Upper lobe of right lung (tissue), 1 donor: ENCODE measurements around the gene TMCC3. TPM values are rescaled to one million over a fixed set of nuclear protein-coding genes. Genes with fewer than 3 reads are reported as not detected.

ENCODE experiments used
- ATAC-seq: fragments of 200-7000 bp; cut with Tn5 transposase; one replicate; pipeline ENCODE4 v1.9.1; 2020; ENCODE audit warnings: mild to moderate bottlenecking, moderate library complexity
- DNase-seq: peaks from one replicate; pipeline ENCODE4 v3.0.0-alpha.2; 2020
- H3K27ac ChIP-seq: fragments of 200-600 bp; one replicate; pipeline ENCODE4 v1.8.0; 2022
- H3K27me3 ChIP-seq: fragments of 200-600 bp; one replicate; pipeline ENCODE4 v1.8.0; 2022; ENCODE audit warnings: mild to moderate bottlenecking
- H3K36me3 ChIP-seq: fragments of 200-600 bp; one replicate; pipeline ENCODE4 v1.8.0; 2022
- H3K4me1 ChIP-seq: fragments of 200-600 bp; one replicate; pipeline ENCODE4 v1.8.0; 2022
- H3K4me3 ChIP-seq: fragments of 200-600 bp; one replicate; pipeline ENCODE4 v1.8.0; 2022; ENCODE audit warnings: mild to moderate bottlenecking
- H3K9me3 ChIP-seq: fragments of 200-600 bp; one replicate; pipeline ENCODE4 v1.8.0; 2022
- intact Hi-C: fragments of 100-400 bp; cut with DNase I; formaldehyde crosslinking; loops from one replicate; pipeline ENCODE4 v1.11.0; 2022
- total RNA-seq: library from RNA; stranded (reverse); fragmentation: NEBNext Ultra II Directional; extraction: Animal tissue kit (Norgen Biotek cat#: 25700); gene quantifications from one replicate; pipeline ENCODE4 v1.2.1, GENCODE V29; 2021
- TF ChIP-seq, protein P1 (sequence below): fragments of 200-600 bp; IDR thresholded peaks from one replicate; pipeline ENCODE4 v1.8.0; 2022; ENCODE audit warnings: antibody characterized with exemption
- donor health status: DM: no; HTN: yes; CAD: no; lungs with severe emphysema.

The TMCC3 gene
- total RNA-seq, 1 donor from 2014 or later, result 11.3 TPM

DNA sequence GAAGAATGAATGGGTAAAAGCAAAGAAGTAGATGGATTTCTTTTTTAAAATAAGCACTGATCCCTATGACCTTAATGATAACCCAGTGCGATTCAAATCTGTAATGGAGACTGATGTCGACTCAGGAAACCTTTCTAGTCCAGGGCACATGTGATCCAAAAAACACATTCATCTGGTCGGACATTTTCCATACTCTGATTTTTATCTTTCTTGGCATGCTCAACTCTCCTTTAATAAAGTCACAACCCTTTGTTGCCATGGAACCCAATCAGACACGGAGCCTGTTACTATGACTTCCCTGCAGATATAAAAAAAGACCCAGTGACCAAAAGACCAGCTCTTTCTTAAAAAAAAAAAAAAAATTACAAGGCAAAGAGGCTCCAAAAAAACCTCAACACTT is 27.9 kb downstream of the TMCC3 start:
- Histone ChIP-seq H3K4me3 (no peak overlapping the region), H3K27ac (no peak overlapping the region), H3K36me3 (no peaks in the 10 kb centered on the region), H3K9me3 (no peaks in the 10 kb centered on the region), H3K4me1 (no peaks in the 10 kb centered on the region), H3K27me3 (no peaks in the 10 kb centered on the region)
- DNase-seq, result no peak
- intact Hi-C loops, result no loop called here
- no peak for ATAC-seq
- TF ChIP-seq, protein P1, sequence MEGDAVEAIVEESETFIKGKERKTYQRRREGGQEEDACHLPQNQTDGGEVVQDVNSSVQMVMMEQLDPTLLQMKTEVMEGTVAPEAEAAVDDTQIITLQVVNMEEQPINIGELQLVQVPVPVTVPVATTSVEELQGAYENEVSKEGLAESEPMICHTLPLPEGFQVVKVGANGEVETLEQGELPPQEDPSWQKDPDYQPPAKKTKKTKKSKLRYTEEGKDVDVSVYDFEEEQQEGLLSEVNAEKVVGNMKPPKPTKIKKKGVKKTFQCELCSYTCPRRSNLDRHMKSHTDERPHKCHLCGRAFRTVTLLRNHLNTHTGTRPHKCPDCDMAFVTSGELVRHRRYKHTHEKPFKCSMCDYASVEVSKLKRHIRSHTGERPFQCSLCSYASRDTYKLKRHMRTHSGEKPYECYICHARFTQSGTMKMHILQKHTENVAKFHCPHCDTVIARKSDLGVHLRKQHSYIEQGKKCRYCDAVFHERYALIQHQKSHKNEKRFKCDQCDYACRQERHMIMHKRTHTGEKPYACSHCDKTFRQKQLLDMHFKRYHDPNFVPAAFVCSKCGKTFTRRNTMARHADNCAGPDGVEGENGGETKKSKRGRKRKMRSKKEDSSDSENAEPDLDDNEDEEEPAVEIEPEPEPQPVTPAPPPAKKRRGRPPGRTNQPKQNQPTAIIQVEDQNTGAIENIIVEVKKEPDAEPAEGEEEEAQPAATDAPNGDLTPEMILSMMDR, result no peak

DNA sequence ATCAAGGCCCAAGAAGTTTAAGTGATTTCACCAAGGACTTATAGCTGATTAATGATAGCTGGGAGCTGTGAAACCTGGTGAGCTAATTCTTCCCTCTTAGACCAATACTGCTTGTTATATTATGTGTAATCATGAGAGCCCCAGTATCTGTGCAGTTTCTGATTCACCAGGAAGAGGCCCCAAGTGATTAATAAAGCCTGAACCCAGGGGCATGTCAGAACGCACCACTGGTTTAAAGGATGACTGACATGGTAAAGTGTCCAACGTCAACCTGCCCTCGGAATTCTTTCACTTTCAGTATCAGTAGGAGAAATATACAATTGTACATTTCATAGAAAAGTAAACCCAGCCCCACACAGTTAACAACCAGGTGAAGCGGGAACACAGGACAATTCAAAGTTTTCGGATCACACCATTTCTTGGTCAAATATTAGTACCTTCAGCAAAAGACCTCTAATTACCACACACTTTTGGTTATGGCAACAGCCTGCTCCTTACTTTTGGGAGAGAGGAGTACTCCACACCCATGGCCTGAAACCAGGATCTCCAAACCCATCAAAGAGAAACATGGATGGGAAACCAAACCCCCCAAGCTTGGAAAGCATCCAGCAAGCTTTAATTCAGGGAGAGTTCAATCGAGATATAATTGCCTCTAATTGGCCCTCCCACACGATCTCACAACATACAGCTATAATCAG is 28.5 kb downstream of the TMCC3 start:
- Histone ChIP-seq H3K9me3 (no peaks in the 10 kb centered on the region), H3K36me3 (no peaks in the 10 kb centered on the region), H3K27ac (peak overlapping the region; percentile 44), H3K4me1 (no peaks in the 10 kb centered on the region), H3K4me3 (peak overlapping the region; percentile 32), H3K27me3 (no peaks in the 10 kb centered on the region)
- ATAC-seq (peak; percentile 75), DNase-seq (no peak)
- TF ChIP-seq, protein P1, result no peak
- intact Hi-C loops, result no loop called here

DNA sequence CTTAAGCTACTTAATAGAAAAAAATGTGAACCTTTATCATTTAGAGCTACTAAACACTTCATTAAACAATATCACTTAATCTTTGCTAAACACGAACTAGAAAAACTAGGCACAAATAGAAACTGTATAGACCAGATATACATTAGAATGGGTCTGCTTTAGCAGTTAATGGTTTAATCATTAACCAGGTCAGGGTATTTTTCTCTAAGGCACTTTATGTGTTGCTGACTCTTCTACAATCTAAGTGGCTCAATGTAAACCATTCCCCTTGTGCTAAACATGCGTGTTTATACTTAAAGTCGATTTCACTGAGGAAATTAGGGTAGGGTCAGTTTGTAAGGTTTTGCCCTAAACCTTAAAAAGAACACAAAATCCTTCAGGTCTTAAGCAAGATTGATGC is 29.7 kb downstream of the TMCC3 start:
- TF ChIP-seq, protein P1, result no peak

DNA sequence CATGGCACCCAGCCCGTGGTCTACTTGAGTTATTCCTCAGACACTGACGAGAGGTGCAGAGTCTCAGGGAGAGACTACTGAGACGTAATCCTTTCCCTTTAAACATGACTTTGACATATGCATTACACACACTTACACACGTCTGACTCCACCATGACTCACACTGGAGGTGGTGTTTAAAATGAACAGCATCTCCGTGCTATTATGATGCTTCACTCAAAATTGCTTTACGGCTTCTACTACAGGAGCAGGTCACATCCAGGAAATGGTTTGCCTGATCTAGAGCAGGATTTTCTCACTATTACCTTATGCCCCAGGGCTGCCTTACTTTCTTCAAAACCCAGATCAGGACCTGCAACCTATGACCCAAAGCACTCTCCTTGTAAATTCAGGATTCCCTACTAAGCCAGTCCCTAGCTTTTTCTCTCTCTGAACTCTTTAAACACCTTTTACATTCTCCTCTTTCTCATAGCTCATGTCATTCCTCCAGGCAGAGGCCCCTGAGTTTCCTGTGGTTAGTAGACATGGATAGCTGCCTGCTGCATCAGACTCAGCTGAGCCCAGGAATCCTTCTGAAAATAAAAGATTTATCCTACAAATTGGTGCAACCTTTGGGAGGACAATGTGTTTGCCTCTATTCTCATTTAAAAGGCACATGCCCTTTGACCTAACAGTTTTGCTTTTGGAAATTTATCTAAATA is 31.2 kb downstream of the TMCC3 start:
- DNase-seq (no peak), ATAC-seq (no peak)
- intact Hi-C loops, result no loop called here
- no peaks in the 10 kb centered on the region for H3K27me3 ChIP-seq
- no peak overlapping the region for H3K27ac ChIP-seq
- no peak overlapping the region for H3K4me3 ChIP-seq
- H3K36me3 ChIP-seq, result no peaks in the 10 kb centered on the region
- peaks cover 9% of the 10 kb centered on the region for H3K4me1 ChIP-seq
- TF ChIP-seq, protein P1, result no peak
- no peaks in the 10 kb centered on the region for H3K9me3 ChIP-seq

More for the DNA sequence above, 29.7 kb downstream of the TMCC3 start:
- Histone ChIP-seq H3K36me3 (no peaks in the 10 kb centered on the region), H3K4me1 (peaks cover 9% of the 10 kb centered on the region), H3K27me3 (no peaks in the 10 kb centered on the region), H3K9me3 (no peaks in the 10 kb centered on the region), H3K27ac (no peak overlapping the region), H3K4me3 (no peak overlapping the region)
- DNase-seq (no peak), ATAC-seq (no peak)
- intact Hi-C loops, result no loop called here

DNA sequence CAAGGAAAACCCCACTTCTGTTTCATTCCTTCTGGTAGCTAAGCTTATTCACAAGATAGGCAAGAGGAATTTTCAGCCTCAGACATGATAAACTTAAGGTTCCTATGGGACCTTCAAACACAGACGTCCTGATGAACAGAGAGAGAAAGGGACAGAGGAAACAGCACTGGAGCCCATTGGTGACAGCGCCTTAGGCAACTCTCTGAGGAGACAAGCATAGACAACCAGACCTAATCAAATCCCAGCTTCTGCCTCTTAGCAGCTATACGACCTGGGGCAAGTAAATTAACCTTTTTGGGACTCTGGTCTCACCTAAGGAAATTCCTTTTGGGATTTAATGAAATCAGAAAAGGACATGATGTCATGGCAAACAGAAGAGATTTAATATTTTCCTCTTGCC is 33.3 kb downstream of the TMCC3 start:
- H3K27me3 ChIP-seq, result no peaks in the 10 kb centered on the region
- DNase-seq, result no peak

More for the DNA sequence above, 33.3 kb downstream of the TMCC3 start:
- no peak for ATAC-seq
- Histone ChIP-seq H3K4me1 (peaks cover 9% of the 10 kb centered on the region), H3K27ac (no peak overlapping the region), H3K4me3 (no peak overlapping the region), H3K9me3 (no peaks in the 10 kb centered on the region), H3K36me3 (no peaks in the 10 kb centered on the region)
- TF ChIP-seq, protein P1, result no peak
- intact Hi-C loops, result no loop called here
